HK-2 (cell line): Measurements from ENCODE around the gene NEURL1B.

Experiments used
- DNase-seq: peaks from one replicate; pipeline ENCODE4 v3.0.0-alpha.2; 2018; ENCODE audit not compliant: unreplicated experiment

Gene NEURL1B

GRCh38 chr5:172714491-172715420, 73.7 kb downstream of the NEURL1B start:
- DNase-seq = peak; percentile 74

DNA sequence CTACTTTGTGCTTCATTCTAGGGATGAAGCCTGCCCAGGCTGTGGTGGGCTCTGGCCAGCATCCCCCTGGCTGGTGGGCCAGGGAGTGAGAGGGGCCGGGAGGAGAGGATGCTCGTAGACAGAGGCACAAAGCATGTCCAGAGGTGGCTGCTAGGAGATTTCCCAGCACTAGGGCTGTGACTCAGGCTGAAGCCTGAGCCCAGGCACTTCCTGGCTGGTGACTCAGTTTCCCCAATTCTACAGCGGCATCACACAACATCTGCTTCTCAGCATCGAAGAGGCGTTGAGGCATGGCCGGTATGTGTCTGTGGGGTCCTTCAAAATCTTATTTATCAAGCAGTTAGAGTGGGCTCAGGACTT, 74.3 kb downstream of the NEURL1B start:
- DNase-seq = no peak

GRCh38 chr5:172715931-172716682, 75.0 kb downstream of the NEURL1B start:
- no peak for DNase-seq

- peak; percentile 79 for DNase-seq
Measured at GRCh38 chr5:172716796-172717313, 75.8 kb downstream of the NEURL1B start.

- DNase-seq = no peak
Measured at GRCh38 chr5:172717481-172718195, 76.6 kb downstream of the NEURL1B start.

GRCh38 chr5:172718527-172719114, 77.6 kb downstream of the NEURL1B start:
- DNase-seq = no peak

DNA sequence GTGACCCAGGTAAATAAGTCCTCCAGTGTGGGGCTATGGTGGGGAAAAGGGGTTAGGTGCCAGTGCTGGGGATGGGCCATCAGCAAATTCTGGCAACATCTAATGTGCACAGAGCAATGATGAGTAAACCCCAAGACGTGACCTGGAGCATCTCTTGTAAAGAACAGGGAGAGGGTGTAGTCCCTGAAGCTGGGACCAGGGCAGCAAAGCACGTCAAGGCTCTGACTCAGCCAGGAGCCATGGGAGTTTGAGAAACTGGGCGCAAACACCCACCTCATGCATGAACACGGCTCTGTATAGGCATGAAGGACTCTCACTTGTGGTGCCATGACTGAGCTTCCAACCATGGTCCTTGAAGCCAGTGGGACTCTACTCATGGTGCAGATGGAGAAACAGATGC, 78.1 kb downstream of the NEURL1B start:
- DNase-seq = no peak

DNA sequence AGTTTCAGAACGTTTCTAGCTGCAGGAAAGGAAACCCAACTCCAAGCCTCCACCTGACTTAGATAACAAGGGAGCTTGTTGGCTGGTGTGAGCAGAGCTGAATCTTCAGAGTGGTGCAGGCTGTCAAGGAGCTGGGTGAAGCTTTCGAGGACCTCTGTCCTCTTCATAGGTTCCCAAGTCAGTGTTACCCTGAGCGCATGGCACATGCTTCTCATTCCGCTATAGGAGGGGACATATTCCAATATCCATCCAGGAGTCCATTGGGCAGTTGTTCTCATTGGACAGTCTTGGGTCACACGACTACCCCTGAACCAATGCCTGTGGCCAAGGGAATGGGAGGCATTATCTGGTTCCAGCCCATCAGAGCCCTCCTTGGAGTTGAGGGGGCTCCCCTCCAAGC, 79.6 kb downstream of the NEURL1B start:
- no peak for DNase-seq

DNA sequence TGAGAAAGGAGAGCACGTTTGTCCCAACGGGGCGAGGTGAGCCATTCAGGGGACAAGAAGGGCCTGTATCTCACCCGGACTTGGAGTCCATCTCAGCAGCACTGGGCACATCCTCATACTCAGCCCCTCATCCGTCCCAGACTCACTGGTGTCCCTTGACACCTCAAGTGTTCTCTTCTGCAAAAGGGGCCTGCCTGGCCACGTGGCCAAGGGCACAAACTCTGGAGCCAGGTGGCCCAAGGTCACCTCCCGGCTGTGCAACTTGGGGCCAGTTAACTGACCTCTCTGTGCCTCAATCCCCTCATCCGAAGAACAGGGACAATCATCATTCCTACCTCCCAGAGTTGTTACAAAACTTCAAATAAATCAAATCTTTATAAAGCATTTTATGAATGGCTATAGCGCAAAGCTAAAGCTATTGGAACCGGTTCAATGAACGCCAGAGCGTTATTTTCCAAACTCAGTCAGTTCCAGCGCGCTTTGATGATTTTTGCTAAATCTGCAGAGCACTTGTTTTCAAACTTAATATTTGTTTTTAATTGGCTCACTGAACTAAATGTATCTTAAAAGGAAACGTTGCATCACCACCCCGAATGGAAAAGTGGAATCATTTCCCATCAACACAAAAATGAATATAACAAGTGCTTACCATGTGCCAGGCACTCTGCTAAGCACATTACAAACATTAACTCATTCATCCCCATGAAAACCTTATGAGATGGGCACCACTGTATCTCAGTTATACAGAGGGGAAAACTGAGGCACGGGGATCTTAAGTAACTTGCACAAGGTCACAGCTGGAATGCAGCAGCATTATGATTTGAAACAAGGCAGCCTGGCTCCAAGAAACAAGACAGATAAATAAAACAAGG, 80.6 kb downstream of the NEURL1B start:
- DNase-seq = no peak

GRCh38 chr5:172722327-172722815, 81.3 kb downstream of the NEURL1B start:
- DNase-seq = no peak

- DNase-seq = no peak
Measured at GRCh38 chr5:172723508-172723907, 82.4 kb downstream of the NEURL1B start.

DNA sequence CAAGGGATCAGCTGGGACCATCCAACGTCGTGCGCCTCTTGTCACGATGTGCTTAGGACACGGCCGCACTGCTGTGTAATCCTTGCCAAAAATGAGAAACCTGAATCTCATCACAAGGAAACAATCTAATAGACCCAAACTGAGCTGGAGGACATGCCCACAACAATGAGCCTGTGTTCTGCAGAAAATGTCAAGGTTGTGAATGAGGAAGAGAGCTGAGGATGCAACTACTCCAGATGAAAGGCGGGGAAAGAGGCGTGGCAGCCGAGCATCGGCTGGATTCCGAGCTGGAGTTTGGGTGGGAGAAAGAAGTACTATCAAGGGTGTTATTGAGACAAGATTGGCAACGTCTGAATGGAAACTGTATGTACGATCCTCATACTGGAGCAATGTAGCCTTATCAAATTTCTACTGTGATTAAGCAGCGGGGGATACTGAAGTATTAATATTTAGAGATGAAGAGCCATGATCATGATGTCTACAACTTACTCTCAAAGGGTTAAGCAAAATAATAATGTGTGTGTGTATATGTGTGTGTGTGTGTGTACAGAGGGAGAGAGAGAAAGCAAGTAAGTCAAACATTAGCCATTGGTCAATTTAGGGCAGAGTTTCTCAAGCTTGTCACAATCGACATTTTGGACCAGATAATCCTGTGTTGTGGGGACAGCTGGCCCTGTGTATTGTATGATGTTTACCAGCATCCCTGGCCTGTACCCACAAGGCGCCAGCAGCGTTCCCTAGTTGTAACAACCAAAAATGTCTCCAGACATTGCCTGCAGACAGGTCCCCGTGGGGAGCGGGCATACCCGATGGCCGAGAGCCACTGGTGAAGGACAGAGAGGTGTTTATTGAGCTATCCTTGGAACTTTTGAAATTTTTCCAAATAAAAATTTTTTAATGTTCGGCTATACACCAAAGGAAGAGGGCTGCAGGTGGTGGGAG, 83.5 kb downstream of the NEURL1B start:
- DNase-seq = no peak

- no peak for DNase-seq
Measured at GRCh38 chr5:172725273-172725672, 84.2 kb downstream of the NEURL1B start.

- no peak for DNase-seq
Measured at GRCh38 chr5:172725785-172726184, 84.7 kb downstream of the NEURL1B start.

GRCh38 chr5:172726966-172727365, 85.9 kb downstream of the NEURL1B start:
- no peak for DNase-seq

DNA sequence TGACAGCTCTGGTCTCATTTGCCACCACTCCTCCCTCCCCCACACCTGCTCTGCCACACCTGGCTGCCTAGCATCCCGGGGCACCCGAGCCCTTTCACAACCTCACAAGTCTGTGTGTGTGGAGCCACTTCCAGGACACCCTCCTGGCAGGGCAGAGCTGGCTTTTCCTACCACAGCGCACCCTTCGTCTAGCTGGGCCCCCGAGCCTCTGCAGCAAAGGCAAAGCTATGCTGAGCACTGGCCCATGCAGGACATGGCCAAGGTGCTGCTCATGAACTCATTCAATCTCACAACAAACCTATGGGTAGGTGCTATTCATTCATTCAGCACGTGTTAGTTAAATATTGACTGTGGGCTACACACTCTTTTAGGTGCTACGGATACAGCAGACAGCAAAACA, 86.5 kb downstream of the NEURL1B start:
- no peak for DNase-seq

DNA sequence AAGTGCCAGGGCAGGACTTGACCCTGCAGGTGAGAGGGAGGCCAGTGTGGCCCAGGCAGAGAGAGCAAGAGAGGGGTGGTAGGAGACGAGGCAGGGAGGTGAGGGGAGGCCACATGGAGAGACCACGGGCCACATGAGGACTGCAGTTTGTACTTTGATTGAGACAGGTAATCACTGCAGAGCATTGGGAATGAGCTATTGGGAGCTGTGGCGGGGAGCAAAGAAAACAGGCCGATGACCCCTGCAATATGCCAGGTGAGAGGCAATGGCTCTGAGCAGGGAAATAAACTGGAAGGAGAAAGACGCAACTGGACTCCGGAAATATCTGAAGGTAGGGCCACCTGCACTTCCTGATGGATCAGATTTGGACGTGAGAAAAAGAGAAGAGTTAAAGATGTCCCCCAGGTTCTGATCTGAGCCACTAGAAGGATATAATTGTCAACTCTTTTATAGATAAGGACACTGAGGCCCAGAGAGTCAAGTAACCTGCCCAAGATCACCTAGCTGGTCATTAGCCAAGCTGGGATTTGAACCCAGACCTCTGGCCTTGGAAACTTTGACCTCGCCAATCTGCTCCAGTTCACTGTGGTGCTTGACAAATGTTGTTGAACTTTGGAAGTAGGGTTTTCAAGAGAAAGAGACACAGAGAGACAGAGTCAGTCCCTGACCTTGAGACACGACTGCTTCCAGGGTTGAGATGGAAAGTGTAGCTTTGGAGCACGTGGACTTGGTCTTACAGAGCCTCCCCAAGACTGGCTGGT, 87.6 kb downstream of the NEURL1B start:
- DNase-seq = no peak

- DNase-seq = no peak
Measured at GRCh38 chr5:172729588-172729987, 88.5 kb downstream of the NEURL1B start.

- DNase-seq = no peak
Measured at GRCh38 chr5:172730222-172730621, 89.2 kb downstream of the NEURL1B start.
